PC-3 (cell line): ENCODE data around the gene NPAS1. TPM values are rescaled to one million over a fixed set of nuclear protein-coding genes. Genes with fewer than 3 reads are reported as not detected.

ENCODE experiments used
- ATAC-seq: fragments of 200-7000 bp; cut with Tn5 transposase; 2 replicates; pipeline ENCODE4 v1.9.1; 2020; ENCODE audit warnings: mild to moderate bottlenecking, moderate library complexity
- BruUV-seq: library from RNA; stranded (reverse); fragments of 400-500 nt; replicated peaks from 2 replicates; lab custom pipeline; 2021; lab: Mats Ljungman, UMichigan
- CTCF ChIA-PET: fragments of 300-600 bp; sonication (Branson Sonifier 250); formaldehyde crosslinking; loops from one replicate; lab custom pipeline; 2022; ENCODE audit warnings: antibody characterized with exemption; lab: Charles Lee
- POLR2A ChIA-PET: fragments of 300-600 bp; sonication (Branson Sonifier 250); formaldehyde crosslinking; loops from one replicate; lab custom pipeline; 2022; ENCODE audit warnings: antibody characterized with exemption; ENCODE audit not compliant: unreplicated experiment; lab: Charles Lee
- DNase-seq: peaks from one replicate; pipeline ENCODE4 v3.0.0-alpha.2; 2015
- H2AFZ ChIP-seq: fragments of 300-600 bp; sonication (generic); 2 replicates; pipeline ENCODE4 v1.6.0; 2016; ENCODE audit warnings: antibody characterized with exemption, low read length
- H3F3A ChIP-seq: fragments of 300-600 bp; sonication (generic); one replicate; pipeline ENCODE4 v1.6.0; 2017; ENCODE audit warnings: antibody characterized with exemption, low read length, control low read depth, mild to moderate bottlenecking; ENCODE audit not compliant: unreplicated experiment
- H3K27ac ChIP-seq: fragments of 300-600 bp; sonication (generic); 2 replicates; pipeline ENCODE4 v1.5.1; 2016; ENCODE audit warnings: mild to moderate bottlenecking, low read length
- H3K27me3 ChIP-seq: fragments of 300-600 bp; sonication (generic); 2 replicates; pipeline ENCODE4 v1.6.1; 2016; ENCODE audit warnings: low read length, mixed read lengths
- H3K36me3 ChIP-seq: fragments of 300-600 bp; sonication (generic); 2 replicates; pipeline ENCODE4 v1.6.1; 2016; ENCODE audit warnings: low read depth, mixed run types, low read length, mixed read lengths
- H3K4me1 ChIP-seq: fragments of 300-600 bp; sonication (generic); 2 replicates; pipeline ENCODE4 v1.5.1; 2016; ENCODE audit warnings: low read length; ENCODE audit not compliant: insufficient read depth
- H3K4me2 ChIP-seq: fragments of 300-600 bp; sonication (generic); 2 replicates; pipeline ENCODE4 v1.6.0; 2016; ENCODE audit warnings: low read length
- H3K4me3 ChIP-seq: fragments of 300-600 bp; sonication (generic); 2 replicates; pipeline ENCODE4 v1.5.1; 2016; ENCODE audit warnings: mild to moderate bottlenecking, low read length, mixed read lengths
- H3K79me2 ChIP-seq: fragments of 300-600 bp; sonication (generic); 2 replicates; pipeline ENCODE4 v1.6.1; 2017; ENCODE audit warnings: low read length, mixed read lengths
- H3K9ac ChIP-seq: fragments of 300-600 bp; sonication (generic); 2 replicates; pipeline ENCODE4 v1.6.0; 2016; ENCODE audit warnings: mild to moderate bottlenecking, low read length
- H3K9me2 ChIP-seq: fragments of 300-600 bp; sonication (generic); replicated peaks from 2 replicates; pipeline ENCODE4 v1.6.1; 2016; ENCODE audit warnings: mixed run types, low read length, mixed read lengths
- H3K9me3 ChIP-seq: fragments of 300-600 bp; sonication (generic); 2 replicates; pipeline ENCODE4 v1.6.1; 2016; ENCODE audit warnings: low read length, mixed read lengths
- H4K20me1 ChIP-seq: fragments of 300-600 bp; sonication (generic); 2 replicates; pipeline ENCODE4 v1.6.1; 2016; ENCODE audit warnings: low read length, mixed read lengths
- EZH2 ChIP-seq: fragments of 300-600 bp; sonication (generic); IDR thresholded peaks from one replicate; pipeline ENCODE4 v1.6.1; 2017; ENCODE audit warnings: antibody characterized with exemption, mild to moderate bottlenecking, low read length; ENCODE audit not compliant: unreplicated experiment
- EZH2phosphoT487 ChIP-seq: fragments of 300-600 bp; sonication (generic); IDR thresholded peaks from 2 replicates; pipeline ENCODE4 v1.6.1; 2018; ENCODE audit warnings: mild to moderate bottlenecking, antibody characterized with exemption, low read length, borderline replicate concordance
- intact Hi-C: fragments of 100-400 bp; cut with micrococcal nuclease; formaldehyde crosslinking; loops from 2 replicates; pipeline ENCODE4 v1.9.0; 2023
- total RNA-seq: library from RNA; depleted of rRNA; stranded (reverse); fragments of >200 nt; gene quantifications from 2 replicates; pipeline ENCODE4 v1.2.3, GENCODE V29; 2014
- TF ChIP-seq, protein P1 (sequence below): fragments of 300-600 bp; sonication (generic); conservative IDR thresholded peaks from 2 replicates; pipeline ENCODE4 v1.5.1; 2017; ENCODE audit warnings: antibody characterized with exemption, low read depth, mild to moderate bottlenecking, low read length

NPAS1 gene
- total RNA-seq, 1 experiment from 2014 or later, result 1.6 TPM

DNA sequence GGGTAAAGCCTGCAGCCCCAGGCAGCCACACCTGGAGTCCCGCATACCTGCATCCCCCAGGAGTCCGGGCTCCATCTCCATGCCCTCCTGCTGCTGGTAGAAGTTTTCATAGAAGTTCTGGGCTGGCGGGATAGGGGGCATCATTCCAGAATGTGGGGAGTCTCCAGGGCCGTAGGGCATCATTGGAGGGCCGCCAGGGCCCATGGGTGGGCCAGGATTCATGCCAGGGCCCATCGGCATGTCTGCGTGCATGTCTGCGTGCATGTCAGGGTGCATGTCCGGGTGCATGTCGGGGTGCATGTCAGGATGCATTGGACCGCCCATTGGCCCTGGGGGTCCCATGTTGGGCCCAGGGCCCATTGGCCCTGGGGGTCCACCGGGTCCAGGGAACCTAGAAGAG, 52.1 kb downstream of the NPAS1 start:
- Histone ChIP-seq H3K79me2 (peaks cover 7% of the 10 kb centered on the region; the same call in 1 of the 2 replicates), H3K36me3 (peaks cover 6% of the 10 kb centered on the region; the same call in 1 of the 2 replicates), H3F3A (no peaks in the 10 kb centered on the region), H3K9ac (no peak overlapping the region), H3K9me2 (no peaks in the 10 kb centered on the region), H3K27ac (no peak overlapping the region), H3K4me3 (no peak overlapping the region), H3K4me1 (no peaks in the 10 kb centered on the region), H3K27me3 (no peaks in the 10 kb centered on the region), H2AFZ (no peak overlapping the region), H3K9me3 (no peaks in the 10 kb centered on the region), H4K20me1 (no peaks in the 10 kb centered on the region), H3K4me2 (no peak overlapping the region)
- CTCF ChIA-PET, result no interaction called here
- POLR2A ChIA-PET, result no interaction called here
- BruUV-seq, result no TSS peak
- no peak for DNase-seq
- TF ChIP-seq, protein P1, sequence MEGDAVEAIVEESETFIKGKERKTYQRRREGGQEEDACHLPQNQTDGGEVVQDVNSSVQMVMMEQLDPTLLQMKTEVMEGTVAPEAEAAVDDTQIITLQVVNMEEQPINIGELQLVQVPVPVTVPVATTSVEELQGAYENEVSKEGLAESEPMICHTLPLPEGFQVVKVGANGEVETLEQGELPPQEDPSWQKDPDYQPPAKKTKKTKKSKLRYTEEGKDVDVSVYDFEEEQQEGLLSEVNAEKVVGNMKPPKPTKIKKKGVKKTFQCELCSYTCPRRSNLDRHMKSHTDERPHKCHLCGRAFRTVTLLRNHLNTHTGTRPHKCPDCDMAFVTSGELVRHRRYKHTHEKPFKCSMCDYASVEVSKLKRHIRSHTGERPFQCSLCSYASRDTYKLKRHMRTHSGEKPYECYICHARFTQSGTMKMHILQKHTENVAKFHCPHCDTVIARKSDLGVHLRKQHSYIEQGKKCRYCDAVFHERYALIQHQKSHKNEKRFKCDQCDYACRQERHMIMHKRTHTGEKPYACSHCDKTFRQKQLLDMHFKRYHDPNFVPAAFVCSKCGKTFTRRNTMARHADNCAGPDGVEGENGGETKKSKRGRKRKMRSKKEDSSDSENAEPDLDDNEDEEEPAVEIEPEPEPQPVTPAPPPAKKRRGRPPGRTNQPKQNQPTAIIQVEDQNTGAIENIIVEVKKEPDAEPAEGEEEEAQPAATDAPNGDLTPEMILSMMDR, result no peak
- TF ChIP-seq EZH2 (no peak), EZH2phosphoT487 (no peak)
- intact Hi-C loops, result no loop called here
- no peak for ATAC-seq

- CTCF ChIA-PET, result no interaction called here
These were observed 52.7 kb downstream of the NPAS1 start for GRCh38 chr19:47072323-47072722.

DNA sequence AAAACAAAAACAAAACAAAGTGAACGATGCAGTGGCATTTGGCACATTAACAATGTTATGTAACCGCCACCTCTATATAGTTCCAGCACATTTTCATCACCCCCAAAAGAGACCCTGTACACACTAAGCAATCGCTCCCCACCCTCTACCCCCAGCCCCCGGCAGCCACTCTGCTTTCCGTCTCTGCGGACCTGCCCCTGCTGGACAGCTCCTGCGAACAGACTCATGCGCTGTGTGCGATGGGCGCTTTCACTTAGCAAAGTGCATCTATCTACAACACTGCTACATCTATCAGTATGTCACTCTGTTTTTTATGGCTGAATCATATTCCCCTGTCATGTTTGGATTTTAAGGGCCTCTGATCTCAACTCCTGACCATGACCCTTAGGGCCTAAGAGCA, 53.9 kb downstream of the NPAS1 start:
- Histone ChIP-seq H3K9ac (no peak overlapping the region), H3K79me2 (peaks cover 7% of the 10 kb centered on the region; the same call in 1 of the 2 replicates), H3K36me3 (peaks cover 6% of the 10 kb centered on the region; the same call in 1 of the 2 replicates), H4K20me1 (no peaks in the 10 kb centered on the region), H3K9me2 (no peaks in the 10 kb centered on the region), H3K4me1 (no peaks in the 10 kb centered on the region), H3K9me3 (no peaks in the 10 kb centered on the region), H2AFZ (no peak overlapping the region), H3K27me3 (no peaks in the 10 kb centered on the region), H3F3A (no peaks in the 10 kb centered on the region), H3K4me3 (no peak overlapping the region), H3K27ac (no peak overlapping the region), H3K4me2 (no peak overlapping the region)
- ChIA-PET POLR2A (no interaction called here), CTCF (no interaction called here)
- ATAC-seq, result no peak
- BruUV-seq, result no TSS peak
- DNase-seq, result no peak
- intact Hi-C loops, result no loop called here
- TF ChIP-seq EZH2 (no peak), EZH2phosphoT487 (no peak)
- TF ChIP-seq, protein P1, result no peak

More at GRCh38 chr19:47072323-47072722, 52.7 kb downstream of the NPAS1 start:
- BruUV-seq, result no TSS peak
- no peak for DNase-seq
- no peak overlapping the region for H3K4me3 ChIP-seq
- ATAC-seq, result no peak
- intact Hi-C loops, result no loop called here
- H3K79me2 ChIP-seq, result peaks cover 7% of the 10 kb centered on the region; the same call in 1 of the 2 replicates
- POLR2A ChIA-PET, result no interaction called here
- no peaks in the 10 kb centered on the region for H3K9me2 ChIP-seq
- no peak overlapping the region for H3K9ac ChIP-seq
- H3K4me1 ChIP-seq, result no peaks in the 10 kb centered on the region
- peaks cover 6% of the 10 kb centered on the region; the same call in 1 of the 2 replicates for H3K36me3 ChIP-seq
- no peaks in the 10 kb centered on the region for H3K27me3 ChIP-seq
- no peak overlapping the region for H3K27ac ChIP-seq
- H2AFZ ChIP-seq, result no peak overlapping the region
- H4K20me1 ChIP-seq, result no peaks in the 10 kb centered on the region
- no peak overlapping the region for H3K4me2 ChIP-seq
- TF ChIP-seq, protein P1, result no peak
- TF ChIP-seq EZH2phosphoT487, result no peak
- no peak for TF ChIP-seq EZH2
- H3K9me3 ChIP-seq, result no peaks in the 10 kb centered on the region
- no peaks in the 10 kb centered on the region for H3F3A ChIP-seq
